OCI-M1 (cell line): ENCODE data around the gene CTF1.
A peak's percentile ranks its signal among the peaks of the same experiment; 100 is the strongest.
"Not testable (repeated sequence)": the region's sequence is repeated elsewhere in the genome, so short reads cannot be mapped to it uniquely, and the experiment has no call there.

Experiments used
- DNase-seq: peaks from one replicate; lab custom pipeline; 2025; lab: John Stamatoyannopoulos, UW

CTF1 gene

GRCh38 chr16:30930160-30930571, 33.8 kb downstream of the CTF1 start:
- DNase-seq: no peak

GRCh38 chr16:30931068-30931650, 34.7 kb downstream of the CTF1 start:
- DNase-seq: no peak

GRCh38 chr16:30934827-30935557, 38.6 kb downstream of the CTF1 start:
- DNase-seq: peak; percentile 83

- no peak for DNase-seq
These were observed 41.3 kb downstream of the CTF1 start for GRCh38 chr16:30937692-30938091.

- not testable (repeated sequence) for DNase-seq
These were observed 43.2 kb downstream of the CTF1 start for GRCh38 chr16:30939571-30939970.

- DNase-seq: peak; percentile 86
These were observed 45.4 kb downstream of the CTF1 start for GRCh38 chr16:30941600-30942425.

GRCh38 chr16:30942426-30942806, 46.0 kb downstream of the CTF1 start:
- DNase-seq: no peak

- DNase-seq: no peak
These were observed 47.9 kb downstream of the CTF1 start for GRCh38 chr16:30944352-30944751.

GRCh38 chr16:30946671-30947540, 50.5 kb downstream of the CTF1 start:
- no peak for DNase-seq

GRCh38 chr16:30947541-30947858, 51.1 kb downstream of the CTF1 start:
- DNase-seq: no peak

GRCh38 chr16:30947859-30948666, 51.6 kb downstream of the CTF1 start:
- DNase-seq: peak; percentile 50

- peak; percentile 88 for DNase-seq
These were observed 52.5 kb downstream of the CTF1 start, which contains the start of gene ORAI3 for GRCh38 chr16:30948667-30949649. ORAI3 (plus strand) TSS chr16:30949068; CDS start chr16:30949290, 222 bp downstream.

- peak; percentile 94 for DNase-seq
These were observed 53.5 kb downstream of the CTF1 start for GRCh38 chr16:30949650-30950515.

GRCh38 chr16:30950516-30951065, 54.2 kb downstream of the CTF1 start:
- no peak for DNase-seq

- no peak for DNase-seq
These were observed 54.8 kb downstream of the CTF1 start for GRCh38 chr16:30951193-30951592.

GRCh38 chr16:30951750-30952149, 55.3 kb downstream of the CTF1 start:
- DNase-seq: no peak

GRCh38 chr16:30953111-30953510, 56.7 kb downstream of the CTF1 start:
- no peak for DNase-seq
